ENCODE data around the gene TAPBP. TPM values are rescaled to one million over a fixed set of nuclear protein-coding genes. Genes with fewer than 3 reads are reported as not detected.

Gene TAPBP
- total RNA-seq, 1 donor from 2014 or later = 1.7 TPM

DNA sequence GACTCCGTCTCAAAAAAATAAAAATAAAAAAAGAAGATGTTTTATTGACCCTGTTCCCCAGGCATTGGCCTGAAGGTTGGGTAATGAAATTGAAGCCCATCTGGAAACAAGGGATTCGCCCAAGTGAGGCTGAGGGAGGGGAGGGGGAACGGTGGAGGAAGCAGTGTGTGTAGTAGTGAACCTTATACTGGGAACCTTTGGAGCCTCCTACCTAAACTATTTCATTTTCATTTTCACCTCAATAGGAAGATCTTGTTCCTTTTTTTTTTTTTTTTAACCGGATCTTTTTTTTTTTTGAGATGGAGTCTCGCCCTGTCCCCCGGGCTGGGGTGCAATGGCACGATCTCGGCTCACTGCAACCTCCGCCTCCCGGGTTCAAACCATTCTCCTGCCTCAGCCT is 16.9 kb upstream of the TAPBP start:
- no peak overlapping the region for H2AFZ ChIP-seq (replicated peaks)
- no peak for TF ChIP-seq EZH2 (IDR thresholded peaks at IDR 0.05)
- TF ChIP-seq, protein P1, sequence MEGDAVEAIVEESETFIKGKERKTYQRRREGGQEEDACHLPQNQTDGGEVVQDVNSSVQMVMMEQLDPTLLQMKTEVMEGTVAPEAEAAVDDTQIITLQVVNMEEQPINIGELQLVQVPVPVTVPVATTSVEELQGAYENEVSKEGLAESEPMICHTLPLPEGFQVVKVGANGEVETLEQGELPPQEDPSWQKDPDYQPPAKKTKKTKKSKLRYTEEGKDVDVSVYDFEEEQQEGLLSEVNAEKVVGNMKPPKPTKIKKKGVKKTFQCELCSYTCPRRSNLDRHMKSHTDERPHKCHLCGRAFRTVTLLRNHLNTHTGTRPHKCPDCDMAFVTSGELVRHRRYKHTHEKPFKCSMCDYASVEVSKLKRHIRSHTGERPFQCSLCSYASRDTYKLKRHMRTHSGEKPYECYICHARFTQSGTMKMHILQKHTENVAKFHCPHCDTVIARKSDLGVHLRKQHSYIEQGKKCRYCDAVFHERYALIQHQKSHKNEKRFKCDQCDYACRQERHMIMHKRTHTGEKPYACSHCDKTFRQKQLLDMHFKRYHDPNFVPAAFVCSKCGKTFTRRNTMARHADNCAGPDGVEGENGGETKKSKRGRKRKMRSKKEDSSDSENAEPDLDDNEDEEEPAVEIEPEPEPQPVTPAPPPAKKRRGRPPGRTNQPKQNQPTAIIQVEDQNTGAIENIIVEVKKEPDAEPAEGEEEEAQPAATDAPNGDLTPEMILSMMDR (IDR thresholded peaks at IDR 0.05) = no peak
- no peak for TF ChIP-seq EZH2phosphoT487 (IDR thresholded peaks at IDR 0.05)
- no peaks in the 10 kb centered on the region for H3K27me3 ChIP-seq
- no peaks in the 10 kb centered on the region for H3K4me1 ChIP-seq
- H3K9ac ChIP-seq = no peak overlapping the region
- no peaks in the 10 kb centered on the region for H3F3A ChIP-seq (ENCODE audit: low read depth)
- no peak overlapping the region for H3K4me3 ChIP-seq
- DNase-seq (ENCODE audit: low spot score) = no peak
- Mint-ChIP-seq H3K27ac (no peak overlapping the region), H3K4me1 (peaks cover 2% of the 10 kb centered on the region), H3K27me3 (ENCODE audit: insufficient read depth, low read depth) (peaks cover 4% of the 10 kb centered on the region), H3K4me3 (no peak overlapping the region), H3K36me3 (no peaks in the 10 kb centered on the region), H3K9me3 (no peaks in the 10 kb centered on the region)
- no peaks in the 10 kb centered on the region for H3K36me3 ChIP-seq
- no peaks in the 10 kb centered on the region for H3K79me2 ChIP-seq (ENCODE audit: low read depth)
- no peak overlapping the region for H3K4me2 ChIP-seq
- no peaks in the 10 kb centered on the region for H3K9me3 ChIP-seq (ENCODE audit: low read depth)
- H3K27ac ChIP-seq = no peak overlapping the region
- no peaks in the 10 kb centered on the region for H4K20me1 ChIP-seq (ENCODE audit: low read depth)

DNA sequence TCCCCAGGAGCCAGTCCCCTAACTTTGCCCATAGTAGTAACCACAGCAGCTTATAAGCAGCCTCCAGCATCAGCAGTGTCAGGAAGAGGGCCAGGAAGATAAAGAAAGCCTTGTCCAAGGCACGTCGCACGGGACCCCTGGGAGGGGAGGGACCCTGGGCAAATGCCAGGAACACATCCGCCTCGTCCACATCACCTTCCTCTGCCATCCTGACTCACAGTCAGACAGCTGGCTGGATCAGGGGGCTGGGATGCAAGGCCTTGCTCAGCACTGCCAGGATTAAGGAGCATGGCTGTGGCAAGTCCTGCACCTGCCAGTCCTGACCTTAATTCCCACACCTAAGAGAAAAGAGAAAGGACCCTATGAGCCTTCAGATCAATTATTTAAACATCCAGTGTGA is 15.2 kb upstream of the TAPBP start:
- H3K4me1 Mint-ChIP-seq = peaks cover 5% of the 10 kb centered on the region
- Histone ChIP-seq H2AFZ (replicated peaks) (no peak overlapping the region), H3K27ac (no peak overlapping the region), H3K79me2 (ENCODE audit: low read depth) (no peaks in the 10 kb centered on the region), H3K36me3 (no peaks in the 10 kb centered on the region), H3K9me3 (ENCODE audit: low read depth) (no peaks in the 10 kb centered on the region), H3K4me1 (no peaks in the 10 kb centered on the region), H3F3A (ENCODE audit: low read depth) (peaks cover under 1% of the 10 kb centered on the region), H3K4me3 (no peak overlapping the region), H4K20me1 (ENCODE audit: low read depth) (no peaks in the 10 kb centered on the region), H3K4me2 (no peak overlapping the region), H3K27me3 (no peaks in the 10 kb centered on the region), H3K9ac (no peak overlapping the region)
- H3K27ac Mint-ChIP-seq = no peak overlapping the region
- no peaks in the 10 kb centered on the region for H3K36me3 Mint-ChIP-seq
- no peak overlapping the region for H3K4me3 Mint-ChIP-seq
- DNase-seq (ENCODE audit: low spot score) = no peak
- peaks cover 4% of the 10 kb centered on the region for H3K27me3 Mint-ChIP-seq (ENCODE audit: insufficient read depth, low read depth)
- TF ChIP-seq, protein P1 (IDR thresholded peaks at IDR 0.05) = no peak
- no peak for TF ChIP-seq EZH2 (IDR thresholded peaks at IDR 0.05)
- TF ChIP-seq EZH2phosphoT487 (IDR thresholded peaks at IDR 0.05) = no peak
- H3K9me3 Mint-ChIP-seq = no peaks in the 10 kb centered on the region

DNA sequence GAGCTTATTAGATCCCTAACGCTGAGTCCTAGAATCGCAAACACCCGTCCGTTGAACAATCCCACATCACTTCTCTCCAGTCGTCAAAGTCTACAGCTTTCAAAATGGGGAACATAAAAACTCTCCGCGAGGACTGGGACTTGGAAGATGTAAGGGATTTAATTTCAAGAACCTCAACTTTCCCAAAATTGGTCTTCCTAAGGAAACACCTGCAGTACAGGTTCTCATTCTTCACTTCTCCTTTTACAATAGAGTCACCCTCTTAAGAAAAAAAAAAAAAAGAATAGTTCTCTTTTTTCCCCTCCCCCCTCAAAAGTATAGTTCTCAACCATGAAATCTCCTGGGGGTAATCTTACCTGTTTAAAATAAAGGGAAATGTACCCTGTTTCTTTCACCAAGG is 10.2 kb upstream of the TAPBP start:
- Histone ChIP-seq H3K79me2 (ENCODE audit: low read depth) (peaks cover 36% of the 10 kb centered on the region), H3K27ac (no peak overlapping the region), H3F3A (ENCODE audit: low read depth) (peaks cover 24% of the 10 kb centered on the region), H3K4me1 (peaks cover 10% of the 10 kb centered on the region), H3K36me3 (no peaks in the 10 kb centered on the region), H3K27me3 (no peaks in the 10 kb centered on the region), H2AFZ (replicated peaks) (peak overlapping the region; percentile 66), H3K4me2 (peak overlapping the region; percentile 77), H4K20me1 (ENCODE audit: low read depth) (no peaks in the 10 kb centered on the region), H3K9ac (no peak overlapping the region), H3K9me3 (ENCODE audit: low read depth) (no peaks in the 10 kb centered on the region), H3K4me3 (peak overlapping the region; percentile 77)
- Mint-ChIP-seq H3K4me1 (peaks cover 40% of the 10 kb centered on the region), H3K27me3 (ENCODE audit: insufficient read depth, low read depth) (peaks cover 2% of the 10 kb centered on the region), H3K9me3 (no peaks in the 10 kb centered on the region), H3K36me3 (peaks cover 13% of the 10 kb centered on the region), H3K4me3 (peak overlapping the region; percentile 97), H3K27ac (no peak overlapping the region)
- no peak for DNase-seq (ENCODE audit: low spot score)
- TF ChIP-seq EZH2phosphoT487 (IDR thresholded peaks at IDR 0.05) (no peak), EZH2 (IDR thresholded peaks at IDR 0.05) (no peak)
- TF ChIP-seq, protein P1 (IDR thresholded peaks at IDR 0.05) = no peak

Measured in neural progenitor cell (in vitro differentiated cells).